ENCODE data around the gene MYO15B. TPM values are rescaled to one million over a fixed set of nuclear protein-coding genes. Genes with fewer than 3 reads are reported as not detected.

The MYO15B gene
- total RNA-seq, 1 experiment from 2014 or later: 26.5 TPM

- H3K27me3 ChIP-seq (ENCODE audit: control insufficient read depth, insufficient read depth, low read length): no peaks in the 10 kb centered on the region
- ChIA-PET CTCF (no interaction called here), POLR2A (no interaction called here)
- no peaks in the 10 kb centered on the region for H3K36me3 ChIP-seq (ENCODE audit: control insufficient read depth, insufficient read depth, low read length)
- no peaks in the 10 kb centered on the region for H3K9me3 ChIP-seq (ENCODE audit: control insufficient read depth, insufficient read depth, low read depth, low read length)
- ATAC-seq (0 out of 2 replicates have a peak, but pooled peaks have one; percentile 37), DNase-seq (ENCODE audit: low read depth, low spot score) (no peak)
- in situ Hi-C loops (cut with HindIII; ENCODE audit: low pct_unique_long_range_greater_than_20kb, low sequenced_read_pairs): no loop called here
- no peak overlapping the region for H3K27ac ChIP-seq (ENCODE audit: low read length)
- peaks cover 27% of the 10 kb centered on the region for H3K4me1 ChIP-seq (ENCODE audit: control insufficient read depth, insufficient read depth, low read length)
- no peak for TF ChIP-seq SIN3A (IDR thresholded peaks at IDR 0.05; ENCODE audit: borderline replicate concordance, insufficient read depth, low read depth, low read length)
- no peak for TF ChIP-seq TCF7L2 (IDR thresholded peaks at IDR 0.05; ENCODE audit: low read depth, low read length)
- TF ChIP-seq, protein P1, sequence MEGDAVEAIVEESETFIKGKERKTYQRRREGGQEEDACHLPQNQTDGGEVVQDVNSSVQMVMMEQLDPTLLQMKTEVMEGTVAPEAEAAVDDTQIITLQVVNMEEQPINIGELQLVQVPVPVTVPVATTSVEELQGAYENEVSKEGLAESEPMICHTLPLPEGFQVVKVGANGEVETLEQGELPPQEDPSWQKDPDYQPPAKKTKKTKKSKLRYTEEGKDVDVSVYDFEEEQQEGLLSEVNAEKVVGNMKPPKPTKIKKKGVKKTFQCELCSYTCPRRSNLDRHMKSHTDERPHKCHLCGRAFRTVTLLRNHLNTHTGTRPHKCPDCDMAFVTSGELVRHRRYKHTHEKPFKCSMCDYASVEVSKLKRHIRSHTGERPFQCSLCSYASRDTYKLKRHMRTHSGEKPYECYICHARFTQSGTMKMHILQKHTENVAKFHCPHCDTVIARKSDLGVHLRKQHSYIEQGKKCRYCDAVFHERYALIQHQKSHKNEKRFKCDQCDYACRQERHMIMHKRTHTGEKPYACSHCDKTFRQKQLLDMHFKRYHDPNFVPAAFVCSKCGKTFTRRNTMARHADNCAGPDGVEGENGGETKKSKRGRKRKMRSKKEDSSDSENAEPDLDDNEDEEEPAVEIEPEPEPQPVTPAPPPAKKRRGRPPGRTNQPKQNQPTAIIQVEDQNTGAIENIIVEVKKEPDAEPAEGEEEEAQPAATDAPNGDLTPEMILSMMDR (IDR thresholded peaks at IDR 0.05): no peak
- no peak for TF ChIP-seq POLR2AphosphoS5 (IDR thresholded peaks at IDR 0.05; ENCODE audit: low read depth, low read length)
- no peak for TF ChIP-seq REST (IDR thresholded peaks at IDR 0.05; ENCODE audit: insufficient read depth in 1 of 2, low read depth in 2 of 2, low read length in 1 of 2)
- H3K4me3 ChIP-seq (ENCODE audit: low read depth in 2 of 2, low read length in 2 of 2): no peak overlapping the region
- no TSS peak for BruUV-seq (replicated peaks)
- intact Hi-C loops (cut with micrococcal nuclease; ENCODE audit: unreplicated experiment): no loop called here
Observed at GRCh38 chr17:75542728-75543336, 44.8 kb upstream of the MYO15B start.

DNA sequence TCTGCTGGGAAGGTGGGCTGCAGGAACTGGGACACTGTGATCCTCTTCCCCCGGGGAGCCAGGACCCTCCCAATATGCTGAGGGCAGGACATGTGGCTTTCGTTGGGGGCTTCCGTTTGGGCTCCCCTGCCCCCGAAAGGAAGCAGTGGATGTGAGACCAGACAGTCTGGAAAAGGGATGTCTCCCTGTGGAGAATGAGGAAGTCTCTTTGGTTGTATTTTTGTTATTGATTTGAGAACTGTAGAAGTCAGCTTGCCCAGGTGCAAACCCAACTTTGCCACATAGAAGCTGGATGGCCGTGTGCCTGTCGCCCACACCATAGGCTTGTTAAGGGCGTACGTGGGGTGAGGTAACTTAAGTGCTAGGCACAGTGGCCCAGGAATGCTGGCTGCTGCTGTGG is 43.4 kb upstream of the MYO15B start:
- ATAC-seq (no peak), DNase-seq (ENCODE audit: low read depth, low spot score) (no peak)
- Histone ChIP-seq H3K9me3 (ENCODE audit: control insufficient read depth, insufficient read depth, low read depth, low read length) (no peaks in the 10 kb centered on the region), H3K4me3 (ENCODE audit: low read depth in 2 of 2, low read length in 2 of 2) (no peak overlapping the region), H3K36me3 (ENCODE audit: control insufficient read depth, insufficient read depth, low read length) (no peaks in the 10 kb centered on the region), H3K27me3 (ENCODE audit: control insufficient read depth, insufficient read depth, low read length) (no peaks in the 10 kb centered on the region), H3K4me1 (ENCODE audit: control insufficient read depth, insufficient read depth, low read length) (peaks cover 29% of the 10 kb centered on the region), H3K27ac (ENCODE audit: low read length) (0 out of 2 replicates have a peak overlapping the region, but pooled peaks have one; percentile 6)
- CTCF ChIA-PET: no interaction called here
- POLR2A ChIA-PET: interaction anchor here (0.6 kb wide), 1 partner anchor 24 kb away, joined by 10 read pairs; no protein-coding TSS in a partner anchor
- no TSS peak for BruUV-seq (replicated peaks)
- TF ChIP-seq, protein P1 (IDR thresholded peaks at IDR 0.05): no peak
- no peak for TF ChIP-seq SIN3A (IDR thresholded peaks at IDR 0.05; ENCODE audit: borderline replicate concordance, insufficient read depth, low read depth, low read length)
- TF ChIP-seq TCF7L2 (IDR thresholded peaks at IDR 0.05; ENCODE audit: low read depth, low read length): no peak
- no peak for TF ChIP-seq POLR2AphosphoS5 (IDR thresholded peaks at IDR 0.05; ENCODE audit: low read depth, low read length)
- TF ChIP-seq REST (IDR thresholded peaks at IDR 0.05; ENCODE audit: insufficient read depth in 1 of 2, low read depth in 2 of 2, low read length in 1 of 2): no peak
- intact Hi-C loops (cut with micrococcal nuclease; ENCODE audit: unreplicated experiment): no loop called here
- in situ Hi-C loops (cut with HindIII; ENCODE audit: low pct_unique_long_range_greater_than_20kb, low sequenced_read_pairs): no loop called here

Data from Panc1 (cell line).